Globus pallidus (tissue), 1 donor: Measurements from ENCODE around the gene AQP10.
"Not testable (repeated sequence)": the region's sequence is repeated elsewhere in the genome, so short reads cannot be mapped to it uniquely, and the experiment has no call there.

Experiments used
- DNase-seq: peaks from one replicate; pipeline ENCODE4 v3.0.0-alpha.2; 2015; ENCODE audit warnings: low spot score

AQP10 gene

GRCh38 chr1:154344977-154345837 lies 24.3 kb downstream of the AQP10 start:
- no peak for DNase-seq

GRCh38 chr1:154346276-154346917 lies 25.5 kb downstream of the AQP10 start:
- no peak for DNase-seq

GRCh38 chr1:154347961-154348360 lies 27.1 kb downstream of the AQP10 start:
- DNase-seq: no peak

- DNase-seq: no peak
Measured at GRCh38 chr1:154348429-154349076, 27.7 kb downstream of the AQP10 start.

- DNase-seq: no peak
Measured at GRCh38 chr1:154349121-154349520, 28.2 kb downstream of the AQP10 start.

- no peak for DNase-seq
Measured at GRCh38 chr1:154350383-154350782, 29.5 kb downstream of the AQP10 start.

- DNase-seq: no peak
Measured at GRCh38 chr1:154351363-154352068, 30.6 kb downstream of the AQP10 start.

- DNase-seq: no peak
Measured at GRCh38 chr1:154352245-154352580, 31.3 kb downstream of the AQP10 start.

GRCh38 chr1:154352581-154353459 lies 31.9 kb downstream of the AQP10 start:
- DNase-seq: peak; percentile 11

GRCh38 chr1:154353460-154353904 lies 32.6 kb downstream of the AQP10 start:
- no peak for DNase-seq

- no peak for DNase-seq
Measured at GRCh38 chr1:154353966-154354365, 33.1 kb downstream of the AQP10 start.

- no peak for DNase-seq
Measured at GRCh38 chr1:154358519-154358918, 37.6 kb downstream of the AQP10 start.

GRCh38 chr1:154360288-154360687 lies 39.4 kb downstream of the AQP10 start:
- DNase-seq: no peak

GRCh38 chr1:154360881-154361280 lies 40.0 kb downstream of the AQP10 start:
- DNase-seq: not testable (repeated sequence)

GRCh38 chr1:154361357-154361756 lies 40.5 kb downstream of the AQP10 start:
- DNase-seq: no peak

GRCh38 chr1:154371436-154371835 lies 50.5 kb downstream of the AQP10 start:
- DNase-seq: no peak

- not testable (repeated sequence) for DNase-seq
Measured at GRCh38 chr1:154373777-154374357, 53.0 kb downstream of the AQP10 start.
